GM23338 (cell line): Measurements from ENCODE around the gene ATXN7L3. TPM values are rescaled to one million over a fixed set of nuclear protein-coding genes. Genes with fewer than 3 reads are reported as not detected.

Experiments used
- ATAC-seq: fragments of 200-7000 bp; cut with Tn5 transposase; 3 replicates; pipeline ENCODE4 v1.9.1; 2020
- DNase-seq: peaks from one replicate; pipeline ENCODE4 v3.0.0-alpha.2; 2015; ENCODE audit warnings: low spot score
- H2AFZ ChIP-seq: fragments of 200-600 bp; sonication (generic); 2 replicates; pipeline ENCODE4 v1.8.0; 2016; ENCODE audit warnings: antibody characterized with exemption, mild to moderate bottlenecking, moderate library complexity
- H3F3A ChIP-seq: fragments of 200-600 bp; sonication (generic); replicated peaks from 2 replicates; pipeline ENCODE4 v1.8.0; 2017; ENCODE audit warnings: antibody characterized with exemption, mixed run types, low read depth
- H3K27ac ChIP-seq: fragments of 200-600 bp; sonication (generic); 2 replicates; pipeline ENCODE4 v1.6.1; 2016; ENCODE audit warnings: low read depth
- H3K27me3 ChIP-seq: fragments of 200-600 bp; sonication (generic); 2 replicates; pipeline ENCODE4 v1.8.0; 2016; ENCODE audit warnings: mild to moderate bottlenecking, mixed run types, moderate library complexity; ENCODE audit not compliant: insufficient read depth
- H3K36me3 ChIP-seq: fragments of 200-600 bp; sonication (generic); 2 replicates; pipeline ENCODE4 v1.8.0; 2016; ENCODE audit warnings: mild to moderate bottlenecking; ENCODE audit not compliant: insufficient read depth
- H3K4me1 ChIP-seq: fragments of 200-600 bp; sonication (generic); 2 replicates; pipeline ENCODE4 v1.8.0; 2016; ENCODE audit warnings: mild to moderate bottlenecking, moderate library complexity; ENCODE audit not compliant: insufficient read depth
- H3K4me2 ChIP-seq: fragments of 200-600 bp; sonication (generic); 2 replicates; pipeline ENCODE4 v1.7.1; 2017; ENCODE audit warnings: mixed run types
- H3K4me3 ChIP-seq: fragments of 200-600 bp; sonication (generic); 2 replicates; pipeline ENCODE4 v1.6.1; 2016; ENCODE audit warnings: mixed run types
- H3K79me2 ChIP-seq: fragments of 200-600 bp; sonication (generic); replicated peaks from 2 replicates; pipeline ENCODE4 v1.8.0; 2017; ENCODE audit warnings: mild to moderate bottlenecking; ENCODE audit not compliant: insufficient read depth
- H3K9me2 ChIP-seq: fragments of 200-600 bp; sonication (generic); 2 replicates; pipeline ENCODE4 v1.8.0; 2017; ENCODE audit not compliant: insufficient read depth
- H4K20me1 ChIP-seq: fragments of 200-600 bp; sonication (generic); replicated peaks from 2 replicates; pipeline ENCODE4 v1.8.0; 2017; ENCODE audit warnings: mild to moderate bottlenecking; ENCODE audit not compliant: insufficient read depth
- H3K27ac Mint-ChIP-seq: 2 replicates; pipeline ENCODE4 v1.8.0; 2020; ENCODE audit warnings: inconsistent platforms, mild to moderate bottlenecking, moderate library complexity, mixed read lengths
- H3K27me3 Mint-ChIP-seq: 3 replicates; pipeline ENCODE4 v1.8.0; 2022; ENCODE audit warnings: low read depth, mild to moderate bottlenecking, moderate library complexity, mixed read lengths, inconsistent platforms; ENCODE audit not compliant: insufficient read depth, poor library complexity
- H3K36me3 Mint-ChIP-seq: 3 replicates; pipeline ENCODE4 v1.8.0; 2021; ENCODE audit warnings: low read depth, mild to moderate bottlenecking, inconsistent platforms, moderate library complexity, mixed read lengths
- H3K4me1 Mint-ChIP-seq: 3 replicates; pipeline ENCODE4 v1.8.0; 2020; ENCODE audit warnings: mild to moderate bottlenecking, inconsistent platforms, mixed read lengths
- H3K4me3 Mint-ChIP-seq: 3 replicates; pipeline ENCODE4 v1.8.0; 2021; ENCODE audit warnings: moderate library complexity, mild to moderate bottlenecking, inconsistent platforms, mixed read lengths
- H3K9me3 Mint-ChIP-seq: 3 replicates; pipeline ENCODE4 v1.8.0; 2020; ENCODE audit warnings: moderate library complexity, mild to moderate bottlenecking, inconsistent platforms, mixed read lengths
- CREB1 ChIP-seq: fragments of 250-450 bp; sonication (Bioruptor Pico); IDR thresholded peaks from 2 replicates; pipeline ENCODE4 v1.5.0; 2020; ENCODE audit warnings: low read depth, mild to moderate bottlenecking, moderate library complexity
- CTCF ChIP-seq, 2 experiments: fragments of 200-600 bp in 1 of 2; sonication (generic) in 1 of 2; conservative IDR thresholded peaks; 2 replicates each; pipeline versions ENCODE4 v1.5.1 to v1.6.1; 2016 to 2017; ENCODE audit warnings: antibody characterized with exemption in 2 of 2, low read depth in 2 of 2, mild to moderate bottlenecking in 2 of 2, moderate library complexity in 1 of 2
- EZH2 ChIP-seq: fragments of 200-600 bp; sonication (generic); IDR thresholded peaks from one replicate; pipeline ENCODE4 v1.8.0; 2017; ENCODE audit warnings: antibody characterized with exemption, mild to moderate bottlenecking, low read depth; ENCODE audit not compliant: unreplicated experiment
- EZH2phosphoT487 ChIP-seq: fragments of 200-600 bp; sonication (generic); IDR thresholded peaks from one replicate; pipeline ENCODE4 v1.8.1; 2018; ENCODE audit warnings: antibody characterized with exemption; ENCODE audit not compliant: unreplicated experiment
- JUNB ChIP-seq: IDR thresholded peaks from one replicate; pipeline ENCODE4 v1.6.1; 2016; ENCODE audit warnings: antibody characterized with exemption; ENCODE audit not compliant: unreplicated experiment
- NANOG ChIP-seq: IDR thresholded peaks from 2 replicates; pipeline ENCODE4 v1.6.1; 2016; ENCODE audit warnings: antibody characterized with exemption, borderline replicate concordance
- POLR2AphosphoS5 ChIP-seq: IDR thresholded peaks from 2 replicates; pipeline ENCODE4 v1.6.1; 2016; ENCODE audit warnings: antibody characterized with exemption, low read depth
- STAT1 ChIP-seq: IDR thresholded peaks from one replicate; pipeline ENCODE4 v1.6.1; 2016; ENCODE audit warnings: antibody characterized with exemption; ENCODE audit not compliant: unreplicated experiment
- ZNF114 ChIP-seq: fragments of 250-450 bp; sonication (Bioruptor Pico); IDR thresholded peaks from 2 replicates; pipeline ENCODE4 v1.5.0; 2020; ENCODE audit warnings: mild to moderate bottlenecking, moderate library complexity
- ZNF331 ChIP-seq: fragments of 250-450 bp; sonication (Bioruptor Pico); IDR thresholded peaks from 2 replicates; pipeline ENCODE4 v1.5.0; 2020; ENCODE audit warnings: low read depth, mild to moderate bottlenecking, moderate library complexity
- ZNF462 ChIP-seq: fragments of 250-450 bp; sonication (Bioruptor Pico); IDR thresholded peaks from 2 replicates; pipeline ENCODE4 v1.5.0; 2020; ENCODE audit warnings: mild to moderate bottlenecking, moderate library complexity
- polyA plus RNA-seq: library from polyadenylated mRNA; unstranded; fragments of >200 nt; fragmentation: Nextera tagmentation; extraction: Ambion mirVana; gene quantifications from 2 replicates; pipeline ENCODE4 v1.2.1, GENCODE V29; 2016
- total RNA-seq: library from RNA; depleted of rRNA; stranded (reverse); fragments of >200 nt; shearing (Covaris generic); gene quantifications from 2 replicates; pipeline ENCODE4 v1.2.3, GENCODE V29; 2014
- TF ChIP-seq, protein P1 (sequence below): IDR thresholded peaks from 2 replicates; pipeline ENCODE4 v1.6.1; 2016; ENCODE audit warnings: antibody characterized with exemption
- TF ChIP-seq, protein P2 (sequence below): IDR thresholded peaks from one replicate; pipeline ENCODE4 v1.6.1; 2018; ENCODE audit warnings: antibody characterized with exemption; ENCODE audit not compliant: unreplicated experiment

The ATXN7L3 gene
- total and polyA plus RNA-seq, 2 experiments from 2014 or later = 20.6 to 95.0 TPM

DNA sequence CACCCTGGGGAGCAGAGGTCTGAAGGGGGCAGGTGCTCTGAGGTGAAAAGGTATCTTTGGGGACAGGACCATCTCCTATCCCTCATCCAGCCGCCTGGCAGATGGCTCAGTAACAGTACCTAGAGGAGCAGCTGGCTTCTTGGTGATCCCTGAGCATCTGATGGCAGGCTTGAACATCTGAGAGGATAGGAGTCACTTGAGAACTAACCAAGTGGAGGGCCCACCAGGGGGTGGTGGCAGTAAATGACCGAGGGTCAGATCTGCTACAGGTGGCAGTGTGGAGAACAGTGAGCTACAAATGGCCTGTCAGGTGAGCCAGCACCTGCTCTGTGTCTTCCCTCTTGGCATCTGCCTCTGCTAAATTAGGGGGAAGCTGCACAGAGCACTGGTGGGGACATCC lies 44.2 kb downstream of the ATXN7L3 start:
- Mint-ChIP-seq H3K9me3 (no peaks in the 10 kb centered on the region), H3K4me1 (no peaks in the 10 kb centered on the region), H3K36me3 (peaks cover 67% of the 10 kb centered on the region), H3K4me3 (no peak overlapping the region), H3K27me3 (peaks cover 2% of the 10 kb centered on the region), H3K27ac (peak overlapping the region; percentile 40; the same call in 1 of the 2 replicates)
- DNase-seq = no peak
- Histone ChIP-seq H3K4me2 (no peak overlapping the region), H4K20me1 (peaks cover 9% of the 10 kb centered on the region), H3K4me1 (no peaks in the 10 kb centered on the region), H3K36me3 (peaks cover 17% of the 10 kb centered on the region), H3F3A (0 out of 2 replicates have a peak, but pooled peaks cover 3% of the 10 kb centered on the region), H2AFZ (no peak overlapping the region), H3K79me2 (peaks cover 27% of the 10 kb centered on the region), H3K4me3 (no peak overlapping the region), H3K9me2 (no peaks in the 10 kb centered on the region), H3K27ac (no peak overlapping the region), H3K27me3 (no peaks in the 10 kb centered on the region)
- no peak for ATAC-seq
- TF ChIP-seq NANOG (no peak), ZNF331 (CRISPR knock-in tag) (no peak), CTCF (conservative IDR thresholded peaks at IDR 0.05; ENCODE audit: low read depth in 2 of 2) (no peak), STAT1 (no peak), ZNF462 (CRISPR knock-in tag) (no peak), ZNF114 (CRISPR knock-in tag) (no peak), EZH2 (no peak), CREB1 (CRISPR knock-in tag) (no peak), EZH2phosphoT487 (no peak), JUNB (no peak), POLR2AphosphoS5 (no peak)
- TF ChIP-seq, protein P1, sequence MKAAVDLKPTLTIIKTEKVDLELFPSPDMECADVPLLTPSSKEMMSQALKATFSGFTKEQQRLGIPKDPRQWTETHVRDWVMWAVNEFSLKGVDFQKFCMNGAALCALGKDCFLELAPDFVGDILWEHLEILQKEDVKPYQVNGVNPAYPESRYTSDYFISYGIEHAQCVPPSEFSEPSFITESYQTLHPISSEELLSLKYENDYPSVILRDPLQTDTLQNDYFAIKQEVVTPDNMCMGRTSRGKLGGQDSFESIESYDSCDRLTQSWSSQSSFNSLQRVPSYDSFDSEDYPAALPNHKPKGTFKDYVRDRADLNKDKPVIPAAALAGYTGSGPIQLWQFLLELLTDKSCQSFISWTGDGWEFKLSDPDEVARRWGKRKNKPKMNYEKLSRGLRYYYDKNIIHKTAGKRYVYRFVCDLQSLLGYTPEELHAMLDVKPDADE = no peak
- TF ChIP-seq, protein P2, sequence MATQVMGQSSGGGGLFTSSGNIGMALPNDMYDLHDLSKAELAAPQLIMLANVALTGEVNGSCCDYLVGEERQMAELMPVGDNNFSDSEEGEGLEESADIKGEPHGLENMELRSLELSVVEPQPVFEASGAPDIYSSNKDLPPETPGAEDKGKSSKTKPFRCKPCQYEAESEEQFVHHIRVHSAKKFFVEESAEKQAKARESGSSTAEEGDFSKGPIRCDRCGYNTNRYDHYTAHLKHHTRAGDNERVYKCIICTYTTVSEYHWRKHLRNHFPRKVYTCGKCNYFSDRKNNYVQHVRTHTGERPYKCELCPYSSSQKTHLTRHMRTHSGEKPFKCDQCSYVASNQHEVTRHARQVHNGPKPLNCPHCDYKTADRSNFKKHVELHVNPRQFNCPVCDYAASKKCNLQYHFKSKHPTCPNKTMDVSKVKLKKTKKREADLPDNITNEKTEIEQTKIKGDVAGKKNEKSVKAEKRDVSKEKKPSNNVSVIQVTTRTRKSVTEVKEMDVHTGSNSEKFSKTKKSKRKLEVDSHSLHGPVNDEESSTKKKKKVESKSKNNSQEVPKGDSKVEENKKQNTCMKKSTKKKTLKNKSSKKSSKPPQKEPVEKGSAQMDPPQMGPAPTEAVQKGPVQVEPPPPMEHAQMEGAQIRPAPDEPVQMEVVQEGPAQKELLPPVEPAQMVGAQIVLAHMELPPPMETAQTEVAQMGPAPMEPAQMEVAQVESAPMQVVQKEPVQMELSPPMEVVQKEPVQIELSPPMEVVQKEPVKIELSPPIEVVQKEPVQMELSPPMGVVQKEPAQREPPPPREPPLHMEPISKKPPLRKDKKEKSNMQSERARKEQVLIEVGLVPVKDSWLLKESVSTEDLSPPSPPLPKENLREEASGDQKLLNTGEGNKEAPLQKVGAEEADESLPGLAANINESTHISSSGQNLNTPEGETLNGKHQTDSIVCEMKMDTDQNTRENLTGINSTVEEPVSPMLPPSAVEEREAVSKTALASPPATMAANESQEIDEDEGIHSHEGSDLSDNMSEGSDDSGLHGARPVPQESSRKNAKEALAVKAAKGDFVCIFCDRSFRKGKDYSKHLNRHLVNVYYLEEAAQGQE = no peak
